RWPE2 (cell line): ENCODE measurements around the gene HOXC9.

Source experiments
- ATAC-seq: fragments of 200-7000 bp; cut with Tn5 transposase; 3 replicates; pipeline ENCODE4 v1.9.1; 2021; ENCODE audit warnings: low read depth
- DNase-seq: peaks from one replicate; pipeline ENCODE4 v3.0.0-alpha.2; 2020; ENCODE audit warnings: low spot score
- H3K27ac ChIP-seq: fragments of 450-650 bp; 2 replicates; pipeline ENCODE4 v1.5.1; 2017; ENCODE audit warnings: mild to moderate bottlenecking; ENCODE audit not compliant: poor library complexity, severe bottlenecking
- H3K27me3 ChIP-seq: fragments of 250-450 bp; sonication (Bioruptor Pico); 2 replicates; pipeline ENCODE4 v1.5.1; 2021; ENCODE audit warnings: mild to moderate bottlenecking, moderate library complexity; ENCODE audit not compliant: insufficient read depth, poor library complexity, severe bottlenecking
- H3K36me3 ChIP-seq: fragments of 250-450 bp; sonication (Bioruptor Pico); 2 replicates; pipeline ENCODE4 v1.5.1; 2020; ENCODE audit warnings: low read depth, mild to moderate bottlenecking, moderate library complexity
- H3K4me1 ChIP-seq: fragments of 250-450 bp; sonication (Bioruptor Pico); 2 replicates; pipeline ENCODE4 v1.5.1; 2021; ENCODE audit warnings: mild to moderate bottlenecking, moderate library complexity; ENCODE audit not compliant: insufficient read depth, poor library complexity, severe bottlenecking
- H3K4me3 ChIP-seq: fragments of 250-450 bp; sonication (Bioruptor Pico); 2 replicates; pipeline ENCODE4 v1.5.1; 2021; ENCODE audit warnings: mild to moderate bottlenecking, moderate library complexity; ENCODE audit not compliant: severe bottlenecking
- H3K9me3 ChIP-seq: fragments of 250-450 bp; sonication (Bioruptor Pico); 2 replicates; pipeline ENCODE4 v1.5.1; 2021; ENCODE audit warnings: mild to moderate bottlenecking, moderate library complexity; ENCODE audit not compliant: severe bottlenecking
- CTCF ChIP-seq: fragments of 450-650 bp; IDR thresholded peaks from one replicate; pipeline ENCODE4 v1.5.1; 2017; ENCODE audit warnings: mild to moderate bottlenecking, moderate library complexity; ENCODE audit not compliant: poor library complexity, severe bottlenecking

The HOXC9 gene

GRCh38 chr12:54028314-54029201, 28.6 kb downstream of the HOXC9 start, which contains the start of gene HOXC6:
HOXC6 (plus strand) TSS chr12:54028440; CDS start chr12:54028522, 82 bp downstream.
- H3K4me1 ChIP-seq = no peaks in the 10 kb centered on the region
- H3K4me3 ChIP-seq = peak within 1 kb of the TSS; percentile 19
- H3K36me3 ChIP-seq = no peaks in the 10 kb centered on the region
- DNase-seq = no peak
- TF ChIP-seq CTCF = no peak
- H3K27me3 ChIP-seq = peaks cover 93% of the 10 kb centered on the region
- ATAC-seq = peak; percentile 50
- no peak within 1 kb of the TSS for H3K27ac ChIP-seq
- no peaks in the 10 kb centered on the region for H3K9me3 ChIP-seq

DNA sequence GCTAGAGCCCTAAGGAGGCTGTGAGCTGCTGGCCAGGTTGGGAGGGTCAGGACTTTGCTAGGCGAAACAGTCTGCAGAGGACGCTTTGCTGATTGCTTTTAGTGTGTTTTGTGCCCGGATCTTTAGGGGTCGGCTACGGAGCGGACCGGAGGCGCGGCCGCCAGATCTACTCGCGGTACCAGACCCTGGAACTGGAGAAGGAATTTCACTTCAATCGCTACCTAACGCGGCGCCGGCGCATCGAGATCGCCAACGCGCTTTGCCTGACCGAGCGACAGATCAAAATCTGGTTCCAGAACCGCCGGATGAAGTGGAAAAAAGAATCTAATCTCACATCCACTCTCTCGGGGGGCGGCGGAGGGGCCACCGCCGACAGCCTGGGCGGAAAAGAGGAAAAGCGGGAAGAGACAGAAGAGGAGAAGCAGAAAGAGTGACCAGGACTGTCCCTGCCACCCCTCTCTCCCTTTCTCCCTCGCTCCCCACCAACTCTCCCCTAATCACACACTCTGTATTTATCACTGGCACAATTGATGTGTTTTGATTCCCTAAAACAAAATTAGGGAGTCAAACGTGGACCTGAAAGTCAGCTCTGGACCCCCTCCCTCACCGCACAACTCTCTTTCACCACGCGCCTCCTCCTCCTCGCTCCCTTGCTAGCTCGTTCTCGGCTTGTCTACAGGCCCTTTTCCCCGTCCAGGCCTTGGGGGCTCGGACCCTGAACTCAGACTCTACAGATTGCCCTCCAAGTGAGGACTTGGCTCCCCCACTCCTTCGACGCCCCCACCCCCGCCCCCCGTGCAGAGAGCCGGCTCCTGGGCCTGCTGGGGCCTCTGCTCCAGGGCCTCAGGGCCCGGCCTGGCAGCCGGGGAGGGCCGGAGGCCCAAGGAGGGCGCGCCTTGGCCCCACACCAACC, 29.8 kb downstream of the HOXC9 start:
- Histone ChIP-seq H3K36me3 (no peaks in the 10 kb centered on the region), H3K4me3 (peak overlapping the region; percentile 7), H3K9me3 (no peaks in the 10 kb centered on the region), H3K27ac (no peak overlapping the region), H3K4me1 (no peaks in the 10 kb centered on the region), H3K27me3 (peaks cover 94% of the 10 kb centered on the region)
- TF ChIP-seq CTCF = no peak
- no peak for ATAC-seq
- no peak for DNase-seq

GRCh38 chr12:54030442-54030801, 30.5 kb downstream of the HOXC9 start:
- peaks cover 94% of the 10 kb centered on the region for H3K27me3 ChIP-seq
- no peak overlapping the region for H3K27ac ChIP-seq
- ATAC-seq = no peak
- H3K36me3 ChIP-seq = no peaks in the 10 kb centered on the region
- H3K4me1 ChIP-seq = no peaks in the 10 kb centered on the region
- no peak overlapping the region for H3K4me3 ChIP-seq
- H3K9me3 ChIP-seq = no peaks in the 10 kb centered on the region
- no peak for TF ChIP-seq CTCF
- DNase-seq = no peak

DNA sequence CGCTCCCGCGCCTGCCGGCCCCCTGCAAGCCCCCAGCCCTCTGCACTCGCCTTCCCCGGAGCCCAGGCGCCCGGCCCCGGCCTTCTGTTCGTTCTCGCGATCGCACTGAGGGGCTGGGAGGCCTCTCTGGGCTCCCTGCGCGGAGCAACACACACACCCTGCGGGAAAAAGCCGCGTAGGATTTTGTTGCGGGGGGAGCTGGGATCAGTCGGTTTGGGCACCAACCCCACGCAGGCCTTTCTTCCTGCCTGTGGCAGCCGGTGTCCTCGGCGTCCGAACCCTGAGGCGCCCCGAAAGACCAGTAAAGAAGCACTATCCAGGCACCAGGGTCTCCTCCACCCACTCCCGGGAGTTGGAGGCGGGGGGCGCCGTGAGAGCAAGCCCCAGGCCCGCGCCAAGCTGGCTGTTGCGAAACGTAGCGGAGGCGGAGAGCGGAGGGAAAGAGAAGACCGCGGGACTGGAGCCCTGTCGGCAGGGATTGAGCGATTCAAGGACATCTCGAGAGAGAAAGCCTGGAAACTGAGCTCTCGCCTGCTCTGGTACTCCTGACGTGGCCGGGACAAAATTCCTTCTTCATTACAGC, 31.0 kb downstream of the HOXC9 start:
- DNase-seq (no peak), ATAC-seq (no peak)
- Histone ChIP-seq H3K27me3 (peaks cover 94% of the 10 kb centered on the region), H3K4me3 (no peak overlapping the region), H3K9me3 (no peaks in the 10 kb centered on the region), H3K27ac (no peak overlapping the region), H3K36me3 (no peaks in the 10 kb centered on the region), H3K4me1 (no peaks in the 10 kb centered on the region)
- no peak for TF ChIP-seq CTCF
